Gastroesophageal sphincter (tissue), 3 donors: Measurements from ENCODE around the gene AGAP2.

Source experiments
- CTCF ChIP-seq, 4 experiments: fragments of 200-600 bp in 2 of 4; fragments of 450-650 bp in 2 of 4; sonication (generic) in 1 of 4; IDR thresholded peaks; one replicate each; pipeline ENCODE4 v1.5.1; 2017 to 2019; ENCODE audit warnings: antibody characterized with exemption in 4 of 4, mild to moderate bottlenecking in 2 of 4, moderate library complexity in 2 of 4
- EP300 ChIP-seq: sonication (generic); formaldehyde crosslinking; IDR thresholded peaks from one replicate; pipeline ENCODE4 v1.6.1; 2017; ENCODE audit warnings: antibody characterized with exemption, mild to moderate bottlenecking
- POLR2A ChIP-seq, 2 donors: fragments of 450-650 bp; IDR thresholded peaks; one replicate each; pipeline ENCODE4 v1.6.1; 2017; ENCODE audit warnings: antibody characterized with exemption in 2 of 2, mild to moderate bottlenecking in 2 of 2, moderate library complexity in 1 of 2
- POLR2AphosphoS5 ChIP-seq: sonication (generic); formaldehyde crosslinking; IDR thresholded peaks from one replicate; pipeline ENCODE4 v1.6.1; 2017; ENCODE audit warnings: antibody characterized with exemption

GRCh38 chr12:57770734-57771133 is 32.2 kb upstream of the AGAP2 start:
- TF ChIP-seq CTCF (IDR thresholded peaks at IDR 0.05) (no peak), POLR2A (IDR thresholded peaks at IDR 0.05) (no peak), EP300 (no peak), POLR2AphosphoS5 (no peak)
